Kidney glomerular epithelial cell (primary cell): ENCODE measurements around the gene DRC3.
A peak's percentile ranks its signal among the peaks of the same experiment; 100 is the strongest.
"Not testable (repeated sequence)": the region's sequence is repeated elsewhere in the genome, so short reads cannot be mapped to it uniquely, and the experiment has no call there.

Source experiments
- DNase-seq: peaks from one replicate; lab custom pipeline; 2025; lab: John Stamatoyannopoulos, UW

Gene DRC3

DNA sequence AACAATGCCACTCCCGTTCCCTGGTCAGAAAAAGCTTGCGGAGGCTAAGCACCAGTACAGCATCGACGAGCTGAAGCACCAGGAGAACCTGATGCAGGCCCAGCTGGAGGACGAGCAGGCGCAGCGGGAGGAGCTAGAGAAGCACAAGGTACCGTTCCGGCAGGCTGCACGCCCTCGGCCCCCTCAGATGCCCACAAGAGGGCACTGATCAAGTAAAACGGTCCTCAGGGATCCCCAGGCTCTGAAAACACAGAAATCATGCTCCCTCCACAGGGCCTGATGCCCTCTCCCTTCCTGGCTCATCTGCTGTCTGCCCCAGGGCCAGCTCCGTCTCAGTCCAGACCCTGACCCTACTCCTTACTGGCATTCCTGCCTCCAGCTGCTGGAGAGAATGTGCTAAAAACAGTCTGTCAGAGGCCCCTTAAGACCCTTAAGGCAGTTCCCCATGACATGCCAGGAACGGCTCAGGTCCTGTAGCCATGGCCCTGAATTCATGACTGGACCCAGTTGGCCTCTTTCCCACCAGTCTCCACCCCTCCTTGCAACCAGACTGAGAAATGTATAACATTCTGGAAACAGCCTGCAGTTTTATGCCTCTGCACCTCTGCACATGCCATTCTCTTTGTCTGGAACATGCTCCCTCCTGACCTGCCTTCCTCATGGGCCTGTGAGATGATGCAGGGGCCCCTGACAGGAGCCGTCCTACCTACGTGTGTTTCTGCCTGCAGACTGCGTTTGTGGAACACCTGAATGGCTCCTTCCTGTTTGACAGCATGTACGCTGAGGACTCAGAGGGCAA lies 21.8 kb downstream of the DRC3 start:
- DNase-seq = no peak

DNA sequence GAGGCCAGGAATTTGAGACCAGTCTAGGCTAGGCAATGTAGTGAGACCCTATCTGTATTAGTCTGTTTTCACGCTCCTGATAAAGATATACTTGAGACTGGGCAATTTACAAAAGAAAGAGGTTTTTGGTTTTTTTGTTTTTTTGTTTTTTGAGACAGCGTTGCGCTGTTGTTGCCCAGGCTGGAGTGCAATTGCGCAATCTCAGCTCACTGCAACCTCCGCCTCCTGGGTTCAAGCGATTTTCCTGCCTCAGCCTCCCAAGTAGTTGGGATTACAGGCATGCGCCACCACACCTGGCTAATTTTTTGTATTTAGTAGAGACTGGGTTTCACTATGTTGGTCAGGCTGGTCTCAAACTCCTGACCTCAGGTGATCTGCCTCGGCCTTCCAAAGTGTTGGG lies 23.2 kb downstream of the DRC3 start:
- DNase-seq = not testable (repeated sequence)

DNA sequence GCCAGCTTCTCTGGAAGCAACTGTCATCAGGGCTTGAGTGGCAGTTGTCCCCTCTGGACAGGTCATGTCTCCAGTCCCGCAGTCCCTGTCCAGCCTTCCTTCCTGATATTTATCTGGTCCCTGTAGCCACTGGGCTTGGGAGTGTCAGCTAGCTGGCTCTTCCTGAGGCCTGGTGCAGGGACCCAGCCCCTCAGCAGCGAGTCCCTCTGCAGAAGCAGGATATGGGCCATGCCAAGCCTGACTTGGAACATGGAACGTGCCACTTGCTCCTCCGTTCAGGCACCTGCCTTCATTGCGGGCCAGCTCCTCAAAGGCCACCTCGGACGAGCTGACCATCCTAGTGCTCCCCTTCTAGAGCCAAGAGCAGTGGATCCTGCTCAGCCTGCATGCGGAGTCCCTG lies 26.3 kb downstream of the DRC3 start:
- no peak for DNase-seq

DNA sequence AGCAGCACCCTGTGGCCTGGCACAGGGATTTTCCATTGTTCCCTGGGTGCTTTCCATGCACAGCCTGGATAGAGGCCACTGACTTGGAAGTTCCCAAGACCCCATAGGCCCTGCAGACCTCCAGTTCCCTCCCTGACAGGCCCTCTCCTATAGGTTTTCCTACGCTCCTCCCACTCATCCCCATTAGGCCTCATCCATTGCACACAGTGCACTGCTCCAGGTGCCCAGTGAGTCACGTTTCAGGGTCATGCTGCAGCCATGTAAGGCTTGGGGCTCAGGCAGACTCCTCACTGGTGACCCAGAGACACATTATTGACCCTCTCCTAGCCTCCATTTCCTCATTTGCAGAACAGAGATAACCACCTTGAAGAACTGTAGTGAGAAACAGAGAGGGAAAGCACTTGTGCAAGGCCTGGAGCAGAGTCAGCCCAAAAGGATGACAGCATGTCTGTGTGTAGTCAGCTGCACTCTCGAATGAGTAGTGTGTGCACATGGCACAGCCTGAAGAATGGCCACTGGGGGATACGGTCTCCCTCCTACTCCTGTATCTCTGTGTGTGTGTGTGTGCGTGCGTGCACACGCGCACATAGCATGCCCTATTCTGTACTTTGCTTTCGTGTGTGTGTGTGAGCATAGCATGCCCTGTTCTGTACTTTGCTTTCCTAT lies 26.8 kb downstream of the DRC3 start:
- no peak for DNase-seq

DNA sequence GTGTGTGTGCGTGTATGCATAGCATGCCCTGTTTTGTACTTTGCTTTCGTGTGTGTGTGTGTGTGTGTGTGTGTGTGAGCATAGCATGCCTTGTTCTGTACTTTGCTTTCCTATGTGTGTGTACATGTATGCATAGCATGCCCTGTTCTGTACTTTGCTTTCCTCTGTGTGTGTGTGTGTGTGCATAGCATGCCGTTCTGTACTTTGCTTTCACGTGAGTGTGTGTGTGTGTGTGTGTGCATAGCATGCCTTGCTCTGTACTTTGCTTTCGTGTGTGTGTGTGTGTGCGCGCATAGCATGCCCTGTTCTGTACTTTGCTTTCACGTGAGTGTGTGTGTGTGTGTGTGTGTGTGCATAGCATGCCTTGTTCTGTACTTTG lies 27.4 kb downstream of the DRC3 start:
- DNase-seq = no peak

DNA sequence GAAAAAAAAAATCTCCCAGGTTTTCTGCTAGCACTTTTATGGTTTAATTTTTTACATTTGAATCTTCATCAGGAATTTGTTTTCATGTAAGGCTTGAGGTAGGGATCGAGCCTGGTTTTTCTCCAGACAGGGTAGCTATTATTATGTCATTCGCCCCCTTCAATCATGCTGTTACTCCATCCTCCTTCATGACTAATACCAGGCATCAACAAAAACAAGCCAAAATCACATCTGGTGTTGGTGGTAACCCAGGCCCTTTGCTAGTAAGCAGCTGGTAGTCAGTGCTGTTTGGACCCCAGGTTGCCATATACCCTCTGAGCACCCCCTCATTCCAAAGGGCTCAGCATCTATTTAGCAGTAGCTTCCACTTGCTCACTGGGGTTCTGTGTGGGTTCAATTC lies 29.5 kb downstream of the DRC3 start:
- no peak for DNase-seq

DNA sequence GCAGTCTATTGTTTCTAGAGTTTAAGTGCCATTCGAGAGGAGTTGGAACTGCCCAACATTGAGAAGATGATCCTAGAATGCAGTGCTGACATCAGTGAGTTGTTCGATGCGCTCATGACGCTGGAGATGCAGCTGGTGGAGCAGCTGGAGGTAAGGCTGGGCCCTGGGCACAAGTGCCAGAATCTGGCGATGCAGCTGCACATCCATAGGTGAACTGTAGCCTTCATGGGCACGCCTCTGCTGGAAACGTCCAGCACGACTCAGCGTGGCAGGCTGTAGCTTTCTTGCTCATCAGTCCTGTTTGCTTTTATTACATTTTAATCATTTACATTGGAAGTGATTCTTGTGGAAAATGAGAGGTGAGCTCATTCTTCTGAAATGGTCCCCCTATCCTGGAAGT lies 31.7 kb downstream of the DRC3 start:
- no peak for DNase-seq

- no peak for DNase-seq
Observed at GRCh38 chr17:18004884-18005305, 32.2 kb downstream of the DRC3 start.

GRCh38 chr17:18005496-18005895 lies 32.8 kb downstream of the DRC3 start:
- no peak for DNase-seq

GRCh38 chr17:18006495-18007239 lies 34.0 kb downstream of the DRC3 start:
- DNase-seq = no peak

DNA sequence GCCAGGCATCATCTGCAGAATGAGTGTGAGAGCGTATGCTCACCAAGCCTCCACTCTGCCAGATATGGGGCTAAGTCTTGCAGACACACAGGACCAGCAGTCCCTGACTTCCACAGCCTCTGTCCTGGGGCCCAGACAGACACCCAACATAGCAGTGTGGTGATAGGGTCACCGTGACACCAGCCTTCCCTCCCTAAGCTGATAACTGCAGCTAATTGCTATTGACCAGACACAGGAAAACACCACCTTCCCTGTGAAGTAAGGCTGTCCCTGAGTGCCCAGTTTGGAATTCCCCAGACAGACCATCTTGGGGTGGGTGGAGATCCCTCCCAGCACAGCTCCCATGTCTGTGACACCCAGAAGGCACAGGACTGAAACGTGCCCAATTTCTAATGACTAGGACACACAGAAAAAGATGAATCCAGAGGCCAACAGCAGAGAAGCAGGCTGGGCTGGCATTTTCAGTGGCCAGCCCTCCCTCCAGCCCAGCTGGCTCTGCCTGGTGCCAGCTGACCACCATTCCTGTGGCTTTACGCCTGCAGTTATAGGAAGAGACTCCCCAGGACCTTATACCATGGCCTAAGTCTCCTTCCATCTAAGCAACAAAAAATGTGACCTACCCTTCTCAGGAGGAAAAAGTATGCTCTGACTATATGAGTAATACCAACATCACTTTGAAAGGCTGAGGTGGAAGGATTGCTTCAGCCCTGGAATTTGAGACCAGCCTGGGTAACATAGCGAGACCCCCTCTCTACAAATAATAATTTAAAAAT lies 36.0 kb downstream of the DRC3 start:
- DNase-seq = no peak

GRCh38 chr17:18009609-18010420 lies 37.2 kb downstream of the DRC3 start:
- no peak for DNase-seq

- no peak for DNase-seq
Observed at GRCh38 chr17:18011286-18011685, 38.6 kb downstream of the DRC3 start.

- DNase-seq = no peak
Observed at GRCh38 chr17:18014006-18014405, 41.3 kb downstream of the DRC3 start.

- DNase-seq = no peak
Observed at GRCh38 chr17:18015593-18015992, 42.9 kb downstream of the DRC3 start.

GRCh38 chr17:18016426-18016825 lies 43.8 kb downstream of the DRC3 start:
- DNase-seq = peak; percentile 10

GRCh38 chr17:18017958-18018357 lies 45.3 kb downstream of the DRC3 start:
- no peak for DNase-seq

GRCh38 chr17:18018411-18018921 lies 45.8 kb downstream of the DRC3 start:
- no peak for DNase-seq

DNA sequence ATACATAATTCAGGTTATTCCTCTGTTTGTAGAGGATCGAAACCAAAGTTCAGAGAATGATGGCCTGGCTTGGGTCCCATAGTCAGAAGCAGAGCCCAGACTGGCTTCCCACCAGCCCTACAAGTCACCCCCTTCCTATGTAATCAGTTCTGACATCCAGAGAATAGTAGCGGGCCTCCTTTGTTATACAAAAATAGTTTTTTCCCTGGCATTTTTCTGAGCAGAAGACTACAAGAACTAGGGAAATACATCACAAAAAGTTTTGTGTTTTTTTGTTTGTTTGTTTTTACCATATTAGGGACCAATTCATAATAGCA lies 47.1 kb downstream of the DRC3 start:
- DNase-seq = no peak

DNA sequence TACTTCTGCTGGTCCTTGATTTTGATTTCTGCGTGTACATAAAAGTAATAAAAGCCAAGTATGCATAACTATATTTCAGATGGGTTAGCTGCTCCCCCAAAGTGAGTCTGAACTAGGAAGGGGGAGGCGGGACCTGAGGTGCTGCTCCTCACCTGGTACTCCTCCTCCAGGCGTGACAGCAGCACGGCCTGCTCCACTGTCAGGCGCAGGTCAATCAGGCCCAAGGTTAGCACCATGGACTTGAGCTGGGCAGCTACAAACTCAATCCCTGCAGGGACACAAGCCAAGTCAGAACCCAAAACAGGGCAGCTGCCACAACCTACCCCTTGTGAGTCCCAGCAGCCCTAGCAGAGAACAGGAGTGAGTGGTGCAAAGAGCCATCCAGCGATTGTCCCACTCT lies 48.3 kb downstream of the DRC3 start:
- no peak for DNase-seq

DNA sequence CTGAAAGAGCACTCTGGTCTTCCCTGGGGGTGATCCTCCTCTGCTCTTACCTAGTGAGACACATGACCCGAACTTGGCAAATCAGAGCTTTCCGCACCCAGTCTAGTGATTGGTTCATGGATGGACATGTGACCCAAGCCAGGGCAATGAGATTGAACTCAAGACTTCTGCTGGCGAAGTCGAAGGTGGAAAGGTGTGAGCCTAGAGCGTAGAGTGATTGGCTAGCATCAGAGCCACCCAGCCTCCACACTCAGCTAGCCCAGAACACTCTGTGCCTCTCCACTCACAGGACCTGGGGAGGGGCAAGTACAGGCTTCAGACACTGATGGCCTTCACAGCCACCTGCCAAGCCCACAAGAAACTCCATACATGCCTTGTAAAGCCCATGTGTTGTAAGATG lies 48.7 kb downstream of the DRC3 start:
- no peak for DNase-seq
